ENCODE data around the gene MARCHF7.
"Not testable (repeated sequence)": the region's sequence is repeated elsewhere in the genome, so short reads cannot be mapped to it uniquely, and the experiment has no call there.

The MARCHF7 gene

DNA sequence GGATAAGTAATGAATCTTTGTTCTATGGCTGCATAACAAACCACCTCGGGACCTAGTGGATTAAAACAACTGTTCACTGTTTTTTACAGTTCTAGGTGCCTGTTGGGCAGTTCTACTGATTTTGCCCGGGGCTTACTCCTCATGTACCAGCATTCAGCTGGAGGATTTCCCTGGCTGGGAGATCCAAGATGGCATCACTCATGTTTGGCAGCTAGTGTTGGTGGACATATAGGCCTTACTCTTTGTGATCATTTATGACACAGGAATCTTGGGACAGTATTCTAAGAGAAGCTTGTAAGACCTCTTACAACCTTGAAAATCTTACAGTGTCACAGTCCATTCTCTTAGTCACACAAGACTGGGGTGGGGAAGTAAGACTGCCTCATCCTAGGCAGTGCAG is 4.6 kb downstream of the MARCHF7 start:
- no peak for DNase-seq (ENCODE audit: low read depth)

DNA sequence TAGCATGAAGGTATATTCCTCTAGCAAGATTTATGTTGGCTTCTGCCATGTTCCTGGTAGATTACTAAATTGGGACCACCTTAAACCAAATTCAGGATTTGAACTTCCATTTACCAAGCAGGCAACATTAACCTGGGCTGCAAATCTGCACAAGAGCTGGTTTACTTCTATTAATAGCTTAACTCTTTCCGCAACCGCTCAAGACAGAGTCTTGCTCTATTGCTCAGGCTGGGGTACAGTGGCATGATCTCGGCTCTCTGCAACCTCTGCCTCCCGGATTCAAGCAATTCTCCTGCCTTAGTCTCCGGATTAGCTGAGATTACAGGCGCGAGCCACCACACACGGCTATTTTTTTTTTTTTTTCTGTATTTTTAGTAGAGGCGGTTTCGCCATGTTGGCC is 8.4 kb downstream of the MARCHF7 start:
- no peak for DNase-seq (ENCODE audit: low read depth)

DNA sequence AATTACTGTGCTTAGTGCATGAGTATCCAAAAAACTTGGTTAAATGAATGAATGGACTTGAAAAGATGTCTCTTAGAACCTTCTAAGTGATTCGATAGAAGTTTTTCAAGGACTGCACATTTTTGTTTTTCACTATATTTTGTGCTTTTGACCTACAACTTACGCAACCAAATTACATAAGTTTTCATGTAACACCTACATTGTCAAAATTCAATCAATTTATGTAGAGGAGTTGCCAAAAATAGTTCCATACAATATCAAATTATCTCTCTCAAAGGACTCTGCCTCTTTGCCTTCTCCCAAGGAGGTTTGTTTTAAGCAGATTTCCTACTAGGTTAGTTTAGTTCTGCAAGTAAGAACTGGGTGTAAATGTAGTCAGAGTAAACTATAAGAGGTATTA is 10.3 kb downstream of the MARCHF7 start:
- no peak for DNase-seq (ENCODE audit: low read depth)

DNA sequence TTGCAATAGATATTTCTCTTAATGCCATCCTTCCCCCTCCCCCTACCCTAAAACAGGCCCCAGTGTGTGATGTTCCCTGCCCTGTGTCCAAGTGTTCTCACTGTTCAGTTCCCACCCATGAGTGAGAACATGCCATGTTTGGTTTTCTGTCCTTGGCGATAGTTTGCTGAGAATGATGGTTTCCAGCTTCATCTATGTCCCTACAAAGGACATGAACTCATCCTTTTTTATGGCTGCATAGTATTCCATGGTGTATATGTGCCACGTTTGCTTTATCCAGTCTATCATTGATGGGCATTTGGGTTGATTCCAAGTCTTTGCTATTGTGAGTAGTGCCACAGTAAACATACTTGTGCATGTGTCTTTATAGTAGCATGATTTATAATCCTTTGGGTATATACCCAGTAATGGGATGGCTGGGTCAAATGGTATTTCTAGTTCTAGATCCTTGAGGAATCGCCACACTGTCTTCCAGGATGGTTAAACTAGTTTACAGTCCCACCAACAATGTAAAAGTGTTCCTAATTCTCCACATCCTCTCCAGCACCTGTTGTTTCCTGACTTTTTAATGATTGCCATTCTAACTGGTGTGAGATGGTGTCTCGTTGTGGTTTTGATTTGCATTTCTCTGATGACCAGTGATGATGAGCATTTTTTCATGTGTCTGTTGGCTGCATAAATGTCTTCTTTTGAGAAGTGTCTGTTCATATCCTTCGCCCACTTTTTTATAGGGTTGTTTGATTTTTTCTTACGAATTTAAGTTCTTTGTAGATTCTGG is 12.7 kb downstream of the MARCHF7 start:
- not testable (repeated sequence) for DNase-seq (ENCODE audit: low read depth)

DNA sequence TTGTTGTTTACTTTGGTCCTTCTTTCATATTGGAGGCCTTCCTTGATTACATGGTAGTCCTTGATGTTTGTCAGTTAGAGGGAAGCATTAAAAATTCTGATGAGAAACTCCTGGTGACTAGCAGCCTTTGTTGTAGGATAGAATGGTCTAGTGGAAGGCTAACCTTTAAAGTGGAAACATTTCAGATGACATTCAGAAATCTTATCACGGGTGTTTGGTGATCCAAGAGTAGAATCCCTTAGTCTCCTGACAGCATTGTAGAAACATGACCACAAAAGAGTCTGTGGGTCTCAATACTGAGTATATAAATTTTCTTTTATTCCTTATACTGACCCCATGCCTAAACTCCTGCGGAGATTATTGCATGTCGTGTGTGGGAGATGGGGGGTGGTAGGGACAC is 13.4 kb downstream of the MARCHF7 start:
- DNase-seq (ENCODE audit: low read depth), result no peak

DNA sequence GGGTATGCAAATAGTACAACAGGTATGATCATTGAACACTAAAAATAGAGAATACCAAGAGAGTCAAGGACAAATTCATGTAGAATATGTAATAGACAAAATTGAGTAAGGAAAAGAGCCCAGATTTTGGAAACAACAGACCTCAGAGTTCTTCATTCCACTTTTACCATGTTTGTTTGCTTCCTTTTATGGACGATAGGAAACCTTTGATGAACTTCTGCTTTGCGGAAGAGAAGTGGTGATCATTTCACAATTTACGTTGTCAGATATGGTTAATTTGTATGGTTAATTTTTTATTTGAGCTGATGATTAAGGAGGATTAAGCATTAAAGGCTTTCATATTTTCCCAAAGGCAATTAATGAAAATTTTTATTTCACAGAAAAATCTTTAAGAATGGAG is 16.3 kb downstream of the MARCHF7 start:
- DNase-seq (ENCODE audit: low read depth), result no peak

DNA sequence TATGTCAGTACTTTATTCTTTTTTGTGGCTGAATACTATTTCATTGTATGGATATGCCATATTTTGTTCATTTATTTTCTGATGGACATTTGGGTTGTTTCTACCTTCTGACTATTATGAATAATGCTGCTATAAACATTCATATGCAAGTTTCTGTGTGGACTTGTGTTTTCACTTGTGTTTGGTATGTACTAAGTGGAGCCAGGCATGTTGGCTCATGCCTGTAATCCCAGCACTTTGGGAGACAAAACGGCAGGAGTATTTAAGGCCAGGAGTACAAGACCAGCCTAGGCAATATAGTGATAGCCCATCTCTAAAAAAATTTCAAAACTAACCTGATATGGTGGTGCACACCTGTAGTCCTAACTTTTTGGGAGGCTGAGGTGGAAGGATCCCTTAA is 23.3 kb downstream of the MARCHF7 start:
- no peak for DNase-seq (ENCODE audit: low read depth)

DNA sequence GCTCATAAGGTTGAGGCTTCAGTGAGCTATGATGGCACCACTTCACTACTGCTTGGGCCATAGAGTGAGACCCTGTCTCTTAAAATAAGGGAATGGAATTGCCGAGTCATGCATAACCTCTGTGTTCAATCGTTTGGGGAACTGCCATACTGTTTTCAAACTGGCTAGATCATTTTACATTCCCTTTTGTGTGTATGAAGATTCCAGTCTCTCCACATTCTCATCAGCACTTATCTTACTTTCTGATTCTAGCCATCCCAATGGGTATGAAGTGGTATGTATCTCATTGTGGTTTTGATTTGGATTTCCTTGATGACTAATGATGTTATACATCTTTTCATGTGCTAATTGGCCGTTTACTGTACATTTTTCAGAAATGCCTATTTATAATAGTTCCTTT is 23.7 kb downstream of the MARCHF7 start:
- DNase-seq (ENCODE audit: low read depth), result no peak

DNA sequence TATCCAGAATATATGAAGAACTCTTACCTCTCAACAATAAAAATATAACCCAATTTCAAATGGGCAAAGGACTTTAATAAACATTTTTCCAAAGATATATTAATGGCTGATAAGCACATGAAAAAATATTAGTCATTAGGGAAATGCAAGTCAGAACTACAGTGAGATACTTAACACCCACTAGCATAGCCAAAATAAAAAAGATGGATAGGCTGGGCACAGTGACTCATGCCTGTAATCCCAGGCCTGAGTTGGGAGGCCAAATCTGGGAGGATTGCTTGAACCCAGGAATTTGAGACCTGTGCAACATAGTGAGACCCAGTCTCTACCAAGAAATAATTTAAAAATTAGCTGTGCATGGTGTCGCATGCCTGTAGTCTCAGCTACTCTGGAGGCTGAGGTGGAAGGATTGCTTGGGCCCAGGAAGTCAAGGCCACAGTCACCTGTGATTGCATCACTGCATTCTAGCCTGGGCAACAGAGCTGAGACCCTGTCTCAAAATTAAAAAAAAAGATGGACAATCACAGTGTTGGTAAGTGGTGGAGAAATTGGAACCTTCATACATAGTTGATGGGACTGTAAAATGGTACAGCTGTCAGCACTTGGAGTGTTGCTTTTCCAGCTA is 25.1 kb downstream of the MARCHF7 start:
- DNase-seq (ENCODE audit: low read depth), result no peak

DNA sequence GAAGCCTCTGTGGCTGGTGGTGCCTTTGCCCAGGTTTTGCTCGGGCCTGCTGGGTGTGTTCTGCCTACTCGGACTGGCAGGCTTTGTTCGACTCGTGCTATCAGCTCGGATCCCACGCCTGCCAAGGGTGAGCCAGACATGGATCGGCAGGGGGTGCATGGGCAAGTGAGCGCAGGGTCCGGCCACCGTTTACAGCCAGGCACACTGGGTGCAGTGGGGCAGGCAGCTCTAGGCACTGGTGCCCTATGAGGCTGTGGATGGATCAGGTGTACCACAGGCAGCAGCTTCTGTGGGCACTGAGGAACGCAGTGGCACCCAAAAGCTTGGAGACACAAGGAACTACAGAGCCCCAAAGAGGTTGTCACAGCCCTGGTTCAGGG is 25.6 kb downstream of the MARCHF7 start:
- DNase-seq (ENCODE audit: low read depth), result no peak

DNA sequence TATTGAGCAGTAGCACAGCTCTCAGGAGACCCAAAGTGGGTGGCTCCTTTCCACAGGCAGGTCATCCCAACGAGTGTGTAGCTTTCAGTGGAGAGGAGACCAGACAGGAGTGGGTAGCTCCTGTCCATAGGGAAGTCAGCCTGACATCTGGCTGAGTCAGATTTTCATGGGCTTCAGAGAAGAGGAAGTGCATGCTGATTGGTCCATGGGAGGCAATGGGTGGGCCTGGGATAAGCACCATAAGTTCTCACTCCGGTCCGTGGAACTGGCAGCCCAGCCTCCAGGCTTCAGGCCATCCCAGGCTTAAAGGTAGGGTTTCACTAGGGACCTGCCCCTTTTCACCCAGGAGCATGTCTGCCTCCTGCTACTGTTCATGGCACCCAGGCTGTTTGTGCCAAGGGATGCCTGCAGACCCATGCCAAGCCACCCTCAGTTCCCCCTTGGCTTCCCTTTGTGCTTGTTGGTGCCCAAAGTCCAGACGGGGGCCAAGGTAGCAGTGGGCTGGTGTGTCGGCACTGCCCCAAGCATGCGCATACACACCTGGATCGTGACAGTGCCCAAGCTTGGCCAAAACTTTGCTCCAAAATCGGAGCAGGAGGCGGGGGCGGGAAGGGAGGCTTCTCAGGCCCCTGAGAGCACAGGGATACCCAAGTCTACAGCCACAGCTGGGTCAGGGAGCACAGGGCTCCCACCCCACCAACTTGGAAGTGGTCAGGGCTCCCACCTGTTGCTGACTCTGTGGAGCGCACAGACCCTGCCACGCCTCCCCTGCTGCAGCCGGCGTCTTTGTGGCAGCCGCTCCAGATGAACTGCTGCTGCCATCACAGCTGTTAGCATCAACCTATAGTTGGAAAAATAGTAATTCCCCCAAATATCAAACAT is 26.4 kb downstream of the MARCHF7 start:
- no peak for DNase-seq (ENCODE audit: low read depth)

DNA sequence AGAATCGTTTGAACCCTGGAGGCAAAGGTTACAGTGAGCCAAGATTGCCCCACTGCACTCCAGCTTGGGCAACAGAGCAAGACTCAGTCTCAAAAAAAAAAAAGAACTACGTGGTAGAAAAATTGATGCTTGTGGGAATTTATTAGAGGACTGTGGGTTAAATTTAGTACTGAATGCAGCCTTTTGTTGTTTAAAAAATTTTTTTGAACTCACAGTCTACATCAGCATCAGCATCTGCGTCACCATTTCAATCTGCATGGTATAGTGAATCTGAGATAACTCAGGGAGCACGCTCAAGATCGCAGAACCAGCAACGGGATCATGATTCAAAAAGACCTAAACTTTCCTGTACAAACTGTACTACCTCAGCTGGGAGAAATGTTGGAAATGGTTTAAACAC is 30.5 kb downstream of the MARCHF7 start:
- no peak for DNase-seq (ENCODE audit: low read depth)

DNA sequence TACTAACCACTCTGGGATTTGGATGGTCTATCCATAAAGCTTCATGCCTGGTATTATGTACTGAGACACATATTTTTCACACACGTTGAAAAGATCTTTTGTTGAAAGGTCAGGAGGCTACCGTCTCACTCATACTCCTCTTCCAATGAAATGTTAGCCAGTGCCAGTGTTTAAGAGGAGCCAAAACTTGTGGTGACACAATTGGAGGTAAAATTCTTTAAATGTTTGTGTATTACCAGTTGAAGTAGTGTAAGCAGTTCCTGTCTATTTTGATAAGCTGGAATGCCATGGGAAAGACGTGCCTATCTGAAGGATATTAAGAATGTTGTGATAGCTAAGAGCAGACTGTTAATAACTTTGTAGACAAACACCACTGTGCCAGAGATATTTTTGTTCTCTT is 32.1 kb downstream of the MARCHF7 start:
- no peak for DNase-seq (ENCODE audit: low read depth)

DNA sequence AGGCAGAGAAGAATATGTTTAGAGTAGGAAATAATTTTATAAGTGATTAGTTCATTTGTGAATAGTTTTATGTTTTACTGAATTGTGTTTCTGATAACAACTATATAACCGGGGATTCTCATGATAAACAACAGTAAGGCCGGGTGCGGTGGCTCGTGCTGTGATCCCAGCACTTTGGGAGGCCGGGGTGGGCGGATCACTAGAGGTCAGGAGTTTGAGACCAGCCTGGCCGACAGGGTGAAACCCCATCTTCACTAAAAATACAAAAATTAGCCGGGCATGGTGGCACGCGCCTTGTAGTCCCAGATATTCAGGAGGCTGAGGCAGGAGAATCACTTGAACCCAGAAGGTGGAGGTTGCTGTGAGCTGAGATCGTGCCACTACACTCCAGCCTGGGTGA is 32.9 kb downstream of the MARCHF7 start:
- DNase-seq (ENCODE audit: low read depth), result not testable (repeated sequence)

DNA sequence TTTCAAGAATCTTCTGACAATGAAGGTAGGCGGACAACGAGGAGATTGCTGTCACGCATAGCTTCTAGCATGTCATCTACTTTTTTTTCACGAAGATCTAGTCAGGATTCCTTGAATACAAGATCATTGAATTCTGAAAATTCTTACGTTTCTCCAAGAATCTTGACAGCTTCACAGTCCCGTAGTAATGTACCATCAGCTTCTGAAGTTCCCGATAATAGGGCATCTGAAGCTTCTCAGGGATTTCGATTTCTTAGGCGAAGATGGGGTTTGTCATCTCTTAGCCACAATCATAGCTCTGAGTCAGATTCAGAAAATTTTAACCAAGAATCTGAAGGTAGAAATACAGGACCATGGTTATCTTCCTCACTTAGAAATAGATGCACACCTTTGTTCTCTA is 35.8 kb downstream of the MARCHF7 start:
- no peak for DNase-seq (ENCODE audit: low read depth)

DNA sequence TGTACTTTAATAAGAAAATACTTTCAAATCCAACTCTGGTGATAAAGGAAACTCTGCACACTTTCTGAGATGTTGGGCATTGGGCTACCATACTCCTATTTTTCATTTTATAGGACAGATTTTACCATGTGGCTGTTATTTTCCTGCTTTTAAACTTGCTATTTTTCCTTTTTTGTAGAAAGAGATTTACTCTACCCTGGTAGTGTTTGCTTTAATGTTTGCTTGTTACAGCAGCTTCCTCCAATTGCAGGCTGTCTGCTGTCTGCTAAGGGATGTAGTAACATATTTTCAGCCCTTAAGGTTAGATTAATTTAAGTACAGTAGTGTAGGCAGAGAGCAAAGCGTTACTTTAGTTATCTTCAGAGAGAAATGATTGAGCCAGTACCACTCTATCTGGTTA is 38.6 kb downstream of the MARCHF7 start:
- DNase-seq (ENCODE audit: low read depth), result no peak

DNA sequence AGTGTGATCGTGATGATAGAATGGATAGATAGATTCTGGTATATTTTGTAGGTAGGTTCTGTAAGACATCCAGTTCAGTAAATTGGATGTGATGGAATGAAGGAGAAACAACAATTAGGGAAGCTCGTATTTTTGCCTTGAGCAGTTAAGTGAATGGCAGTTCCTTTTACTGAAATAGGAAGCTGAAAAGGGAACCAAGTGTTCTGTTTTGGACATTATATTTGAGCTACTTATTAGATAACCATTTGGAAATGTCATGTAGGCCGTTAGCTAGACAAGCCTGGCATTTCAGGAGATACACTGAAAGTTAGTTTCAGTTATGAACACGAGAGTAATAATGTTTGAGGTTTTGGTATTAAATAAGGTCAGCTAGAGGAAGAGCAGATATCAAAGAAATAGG is 41.5 kb downstream of the MARCHF7 start:
- DNase-seq (ENCODE audit: low read depth), result no peak

DNA sequence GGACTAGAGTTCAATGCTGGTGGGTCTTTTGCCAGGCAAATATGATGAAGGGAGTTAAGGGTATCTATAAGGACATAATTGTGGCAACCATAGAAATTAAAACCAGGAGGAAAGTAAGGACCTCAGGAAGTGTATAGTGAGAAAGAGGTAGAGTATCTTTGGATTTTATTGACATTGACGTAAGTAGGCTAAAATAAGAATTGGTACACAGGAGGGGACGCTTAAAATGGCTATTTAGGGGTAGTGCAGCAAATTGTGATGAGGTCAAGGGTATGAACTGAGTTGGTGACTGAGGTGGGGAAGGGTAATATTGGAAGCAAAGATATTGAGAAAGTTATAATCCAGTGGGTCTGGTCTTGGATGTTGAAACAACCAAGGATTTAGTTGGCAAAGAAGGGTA is 42.7 kb downstream of the MARCHF7 start:
- no peak for DNase-seq (ENCODE audit: low read depth)

DNA sequence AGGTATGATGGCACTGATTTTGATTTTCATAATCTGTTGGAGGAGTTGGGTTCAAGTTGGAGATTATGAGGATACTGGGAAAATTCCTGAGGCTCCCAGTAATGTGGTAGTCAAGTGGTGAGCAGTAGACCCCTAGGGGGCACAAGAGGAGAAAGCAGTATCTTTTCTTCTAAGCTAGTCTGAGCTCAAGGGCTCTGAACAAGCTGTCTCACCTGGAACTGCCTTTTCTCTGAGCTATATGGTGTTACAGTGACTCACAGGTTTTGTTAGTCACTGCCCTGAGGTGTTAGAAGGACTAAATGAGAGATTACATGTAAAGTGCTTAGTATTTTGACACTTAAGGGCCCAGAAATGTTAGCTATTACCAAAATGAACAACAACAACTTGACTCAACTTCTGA is 43.5 kb downstream of the MARCHF7 start:
- DNase-seq (ENCODE audit: low read depth), result no peak

DNA sequence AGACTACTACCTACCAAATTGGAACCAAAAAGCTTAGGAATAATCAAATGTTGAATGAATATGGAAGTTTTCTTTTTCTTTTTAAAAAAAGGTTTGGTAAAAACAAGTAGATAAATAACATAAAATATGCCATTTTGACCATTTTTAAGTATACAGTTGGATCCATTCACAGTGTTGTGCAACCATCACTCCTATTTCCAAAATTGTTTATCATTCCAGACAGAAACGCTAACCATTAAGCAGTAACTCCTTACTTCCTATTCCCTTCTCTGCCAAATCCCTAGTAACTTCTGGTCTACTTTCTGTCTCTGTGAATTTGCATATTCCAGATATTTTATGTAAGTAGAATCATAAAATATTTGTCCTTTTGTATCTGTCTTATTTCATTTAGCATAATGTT is 45.9 kb downstream of the MARCHF7 start:
- no peak for DNase-seq (ENCODE audit: low read depth)

DNA sequence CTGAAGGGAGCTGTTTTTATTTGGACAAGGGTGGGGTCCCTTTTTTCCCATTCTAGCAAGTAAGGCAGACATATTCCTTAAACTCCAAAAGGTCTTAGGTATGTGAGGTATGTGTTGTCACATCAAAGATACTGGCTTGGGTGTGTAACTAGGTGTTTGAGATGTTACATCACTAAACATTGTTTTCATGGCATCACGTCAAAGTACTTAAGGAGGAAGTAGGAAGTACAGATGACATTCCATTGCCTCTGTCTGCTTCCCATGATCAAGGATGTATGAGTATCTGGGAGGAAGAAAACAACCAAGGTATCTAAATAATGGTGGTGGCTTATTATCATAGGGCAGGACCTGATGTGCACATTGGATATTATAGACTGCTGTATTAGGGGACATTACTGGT is 46.4 kb downstream of the MARCHF7 start:
- no peak for DNase-seq (ENCODE audit: low read depth)

DNA sequence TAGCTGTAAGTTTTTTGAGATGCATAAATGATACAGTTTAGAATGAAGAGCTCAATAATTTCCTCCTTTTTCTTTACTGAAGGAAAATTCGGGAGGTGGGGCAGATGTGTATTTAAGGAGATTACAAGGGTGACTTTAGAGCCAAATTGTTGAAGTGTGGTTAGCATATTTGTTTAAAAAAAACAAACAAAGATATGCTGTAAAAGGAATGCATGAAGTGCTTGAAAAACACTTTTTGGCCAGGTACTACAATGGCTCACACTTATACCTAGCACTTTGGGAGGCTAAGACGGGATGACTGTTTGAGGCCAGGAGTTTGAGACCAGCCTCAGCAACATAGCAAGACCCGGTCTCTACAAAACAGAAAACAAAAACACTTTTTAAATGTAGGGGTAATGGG is 47.3 kb downstream of the MARCHF7 start:
- no peak for DNase-seq (ENCODE audit: low read depth)

DNA sequence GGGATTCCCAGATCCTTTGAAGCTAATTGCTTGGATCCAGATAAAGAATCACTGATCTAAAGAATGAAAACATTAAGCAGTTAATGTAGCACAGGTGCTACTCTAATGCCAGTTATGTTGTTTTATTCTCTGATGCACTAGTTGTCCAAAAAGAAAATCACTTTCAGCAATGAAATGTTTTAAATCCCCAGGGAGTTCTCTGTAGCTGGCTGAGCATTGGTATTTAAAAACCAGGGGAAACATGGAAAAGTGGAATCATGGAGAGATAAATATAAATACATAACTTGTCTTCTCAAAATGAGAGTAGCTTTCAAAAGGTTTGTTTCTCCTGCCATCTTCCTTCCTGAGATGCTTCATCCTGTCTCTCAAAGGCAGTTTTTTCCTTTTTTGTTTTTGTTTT is 48.0 kb downstream of the MARCHF7 start:
- no peak for DNase-seq (ENCODE audit: low read depth)

Measured in activated T-helper 1 cell treated with Interleukin-2 at 50 U/mL for 16 hours (primary cell).